NT2/D1 (cell line): ENCODE data around the gene TPCN1.

Experiments used
- SUZ12 ChIP-seq: IDR thresholded peaks from 2 replicates; pipeline ENCODE4 v1.6.1; 2011; ENCODE audit not compliant: insufficient read length, insufficient read depth; ENCODE audit errors: extremely low read depth
- YY1 ChIP-seq: IDR thresholded peaks from 2 replicates; pipeline ENCODE4 v1.6.1; 2011; ENCODE audit not compliant: insufficient read length, insufficient read depth

- TF ChIP-seq YY1 (no peak), SUZ12 (no peak)
These were observed 105.6 kb downstream of the TPCN1 start for GRCh38 chr12:113326775-113327395.
